CD4-positive, alpha-beta T cell treated with Interleukin-4 for 1 hour (primary cell): ENCODE data around the gene NPEPL1.
"Not testable (repeated sequence)": the region's sequence is repeated elsewhere in the genome, so short reads cannot be mapped to it uniquely, and the experiment has no call there.

ENCODE experiments used
- DNase-seq, 2 donors: peaks; one replicate each; pipeline ENCODE4 v3.0.0-alpha.2; 2020 to 2022

Gene NPEPL1

GRCh38 chr20:58715391-58715800, 22.8 kb downstream of the NPEPL1 start:
- no peak for DNase-seq

GRCh38 chr20:58715801-58716475, 23.3 kb downstream of the NPEPL1 start:
- peak in 1 of 2 donors; percentile 10 for DNase-seq

- peak in 1 of 2 donors; percentile 9 for DNase-seq
Observed at GRCh38 chr20:58716476-58717277, 24.1 kb downstream of the NPEPL1 start.

GRCh38 chr20:58717278-58718091, 24.9 kb downstream of the NPEPL1 start:
- DNase-seq: peak in 1 of 2 donors; percentile 6

GRCh38 chr20:58718121-58718563, 25.5 kb downstream of the NPEPL1 start:
- DNase-seq: peak in 1 of 2 donors; percentile 3

GRCh38 chr20:58718729-58719128, 26.1 kb downstream of the NPEPL1 start:
- peak in 1 of 2 donors; percentile 5 for DNase-seq

GRCh38 chr20:58719258-58719657, 26.7 kb downstream of the NPEPL1 start:
- DNase-seq: peak in 1 of 2 donors; percentile 10

GRCh38 chr20:58719971-58720371, 27.4 kb downstream of the NPEPL1 start:
- peak in 1 of 2 donors; percentile 3 for DNase-seq

GRCh38 chr20:58720890-58721289, 28.3 kb downstream of the NPEPL1 start:
- DNase-seq: no peak

- peak in 1 of 2 donors; percentile 3 for DNase-seq
Observed at GRCh38 chr20:58721951-58722778, 29.6 kb downstream of the NPEPL1 start.

GRCh38 chr20:58722877-58723627, 30.5 kb downstream of the NPEPL1 start:
- no peak for DNase-seq

- peak in 1 of 2 donors; percentile 9 for DNase-seq
Observed at GRCh38 chr20:58723628-58723984, 31.0 kb downstream of the NPEPL1 start.

GRCh38 chr20:58726156-58726555, 33.6 kb downstream of the NPEPL1 start:
- DNase-seq: not testable (repeated sequence)

- DNase-seq: no peak
Observed at GRCh38 chr20:58731192-58731591, 38.6 kb downstream of the NPEPL1 start.

- DNase-seq: no peak
Observed at GRCh38 chr20:58737198-58737597, 44.6 kb downstream of the NPEPL1 start.

GRCh38 chr20:58740356-58741308, 48.0 kb downstream of the NPEPL1 start:
- no peak for DNase-seq

- no peak for DNase-seq
Observed at GRCh38 chr20:58741384-58741783, 48.8 kb downstream of the NPEPL1 start.

GRCh38 chr20:58742668-58743566, 50.3 kb downstream of the NPEPL1 start:
- no peak for DNase-seq

GRCh38 chr20:58743929-58744534, 51.4 kb downstream of the NPEPL1 start:
- no peak for DNase-seq
